Measurements from ENCODE around the gene ANO10. TPM values are rescaled to one million over a fixed set of nuclear protein-coding genes. Genes with fewer than 3 reads are reported as not detected.

Gene ANO10
- polyA plus RNA-seq, 2 donors, result 17.7 to 19.8 TPM

DNA sequence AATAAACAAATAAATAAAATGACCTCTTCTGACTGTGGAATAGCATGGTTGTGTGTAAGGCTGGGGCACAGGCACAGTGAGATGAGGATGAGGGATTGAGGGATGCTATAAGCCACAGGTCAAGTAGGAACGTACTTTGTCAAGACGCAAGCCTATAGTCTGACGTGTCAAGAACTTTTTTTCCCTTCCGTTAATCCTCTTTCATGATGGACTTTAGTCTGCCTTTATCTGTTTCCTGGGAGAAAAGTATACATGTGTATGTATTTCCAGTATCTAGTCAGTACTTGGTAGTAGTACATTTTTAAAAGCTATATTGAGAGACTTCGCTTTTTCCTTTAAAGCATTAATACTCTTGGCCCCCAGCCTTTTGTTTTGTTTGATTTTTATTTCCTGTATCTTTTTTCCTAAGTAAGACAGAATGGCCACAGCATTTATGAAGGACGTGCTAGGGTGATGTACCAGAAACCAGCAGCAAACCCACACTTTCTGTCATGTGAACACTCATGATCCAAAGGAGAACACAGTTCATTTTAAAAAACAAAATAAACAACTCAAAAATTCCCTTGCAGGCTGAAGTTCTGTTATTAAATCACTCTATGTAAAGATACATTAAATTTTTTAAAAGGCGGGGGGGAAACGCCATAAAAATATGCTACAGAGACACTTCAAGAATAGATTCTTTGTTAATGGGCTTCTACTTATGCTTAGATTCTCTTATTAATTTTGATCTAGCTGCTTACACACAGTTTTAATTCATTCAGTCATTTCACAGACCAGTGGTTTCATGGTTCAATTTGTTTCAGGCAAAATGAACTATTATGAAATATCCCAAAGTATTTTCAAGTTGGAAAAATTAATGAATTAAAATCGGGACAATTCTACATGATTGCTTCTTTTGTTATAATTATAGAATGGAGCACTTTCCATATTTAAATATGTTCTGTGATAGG is 220.8 kb downstream of the ANO10 start:
- H3K36me3 ChIP-seq (ENCODE audit: control insufficient read depth in 2 of 2, insufficient read depth in 2 of 2, low read length in 1 of 2), result no peaks in the 10 kb centered on the region
- 90 to 93% methylated on average over 9 of the region's 9 CpGs for WGBS, 2 donors
- H3K27ac ChIP-seq (ENCODE audit: low read depth in 2 of 2, low read length in 1 of 2), result no peak overlapping the region
- H3K27me3 ChIP-seq (ENCODE audit: control insufficient read depth in 1 of 2, insufficient read depth in 2 of 2, low read length in 2 of 2), result no peaks in the 10 kb centered on the region
- no peaks in the 10 kb centered on the region for H3K9me3 ChIP-seq (ENCODE audit: control insufficient read depth in 2 of 2, insufficient read depth in 1 of 2, low read depth in 1 of 2, low read length in 1 of 2)
- H3K4me1 ChIP-seq (ENCODE audit: control insufficient read depth in 2 of 2, insufficient read depth in 2 of 2, low read length in 1 of 2), result no peaks in the 10 kb centered on the region
- H3K4me3 ChIP-seq (ENCODE audit: low read depth in 1 of 2, low read length in 2 of 2), result no peak overlapping the region

- WGBS, 2 donors, result 59 to 68% methylated on average over 1 of the region's 1 CpG
- no peaks in the 10 kb centered on the region for H3K4me1 ChIP-seq (ENCODE audit: control insufficient read depth in 2 of 2, insufficient read depth in 2 of 2, low read length in 1 of 2)
- no peaks in the 10 kb centered on the region for H3K27me3 ChIP-seq (ENCODE audit: control insufficient read depth in 1 of 2, insufficient read depth in 2 of 2, low read length in 2 of 2)
- no peak overlapping the region for H3K27ac ChIP-seq (ENCODE audit: low read depth in 2 of 2, low read length in 1 of 2)
- no peak overlapping the region for H3K4me3 ChIP-seq (ENCODE audit: low read depth in 1 of 2, low read length in 2 of 2)
- H3K9me3 ChIP-seq (ENCODE audit: control insufficient read depth in 2 of 2, insufficient read depth in 1 of 2, low read depth in 1 of 2, low read length in 1 of 2), result no peaks in the 10 kb centered on the region
- no peaks in the 10 kb centered on the region for H3K36me3 ChIP-seq (ENCODE audit: control insufficient read depth in 2 of 2, insufficient read depth in 2 of 2, low read length in 1 of 2)
Measured at GRCh38 chr3:43400167-43400566, 221.6 kb downstream of the ANO10 start.

DNA sequence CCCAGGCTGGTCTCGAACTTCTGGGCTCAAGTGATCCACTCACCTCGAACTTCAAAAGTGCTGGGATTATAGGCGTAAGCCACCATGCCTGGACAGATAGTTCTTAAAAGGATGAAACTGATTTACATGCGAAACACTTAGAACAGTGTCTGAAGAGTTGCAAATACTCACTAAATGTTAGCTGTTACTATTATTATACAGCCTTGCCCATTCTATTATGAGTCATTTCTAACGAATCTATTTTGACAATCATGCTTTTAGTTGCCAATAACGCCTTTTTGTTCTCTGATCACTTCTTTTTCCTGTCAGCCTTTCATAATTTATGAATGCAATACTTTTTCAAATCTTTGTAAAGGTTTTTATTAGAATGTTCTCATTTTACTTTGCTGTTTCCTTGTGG is 222.8 kb downstream of the ANO10 start:
- Histone ChIP-seq H3K9me3 (ENCODE audit: control insufficient read depth in 2 of 2, insufficient read depth in 1 of 2, low read depth in 1 of 2, low read length in 1 of 2) (no peaks in the 10 kb centered on the region), H3K4me3 (ENCODE audit: low read depth in 1 of 2, low read length in 2 of 2) (no peak overlapping the region), H3K27ac (ENCODE audit: low read depth in 2 of 2, low read length in 1 of 2) (no peak overlapping the region), H3K4me1 (ENCODE audit: control insufficient read depth in 2 of 2, insufficient read depth in 2 of 2, low read length in 1 of 2) (no peaks in the 10 kb centered on the region), H3K27me3 (ENCODE audit: control insufficient read depth in 1 of 2, insufficient read depth in 2 of 2, low read length in 2 of 2) (no peaks in the 10 kb centered on the region), H3K36me3 (ENCODE audit: control insufficient read depth in 2 of 2, insufficient read depth in 2 of 2, low read length in 1 of 2) (no peaks in the 10 kb centered on the region)
- 71 to 86% methylated on average over 6 of the region's 6 CpGs for WGBS, 2 donors

DNA sequence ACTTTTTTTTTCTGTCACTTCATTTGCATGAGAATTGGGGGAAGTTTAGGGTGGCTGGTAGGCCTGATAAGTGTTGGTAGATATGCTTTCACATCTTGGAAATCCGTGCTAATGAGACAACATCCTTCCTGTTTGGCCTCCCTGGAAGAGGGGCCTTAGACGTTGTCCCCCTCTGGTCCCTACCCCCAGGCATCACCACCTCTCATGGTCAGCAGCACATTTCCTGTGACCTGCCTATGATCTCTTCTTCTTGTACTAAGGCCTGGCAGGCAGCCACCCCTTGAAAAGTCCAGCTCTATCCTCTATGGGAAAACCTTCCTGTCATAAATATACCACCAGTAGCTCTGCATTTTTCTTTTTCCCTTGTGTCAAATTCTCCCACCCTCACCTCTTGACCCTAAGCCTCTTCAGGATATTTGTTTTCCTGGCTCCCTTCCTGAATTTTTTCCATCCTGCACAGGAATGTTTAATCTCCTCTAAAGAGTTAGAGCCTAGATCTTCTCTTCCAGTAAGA is 227.7 kb downstream of the ANO10 start:
- peaks cover 0 to 3% of the 10 kb centered on the region in 2 donors for H3K4me1 ChIP-seq (ENCODE audit: control insufficient read depth in 2 of 2, insufficient read depth in 2 of 2, low read length in 1 of 2)
- H3K9me3 ChIP-seq (ENCODE audit: control insufficient read depth in 2 of 2, insufficient read depth in 1 of 2, low read depth in 1 of 2, low read length in 1 of 2), result no peaks in the 10 kb centered on the region
- no peak overlapping the region for H3K27ac ChIP-seq (ENCODE audit: low read depth in 2 of 2, low read length in 1 of 2)
- WGBS, 2 donors, result 46 to 56% methylated on average over 2 of the region's 2 CpGs
- no peaks in the 10 kb centered on the region for H3K36me3 ChIP-seq (ENCODE audit: control insufficient read depth in 2 of 2, insufficient read depth in 2 of 2, low read length in 1 of 2)
- H3K4me3 ChIP-seq (ENCODE audit: low read depth in 1 of 2, low read length in 2 of 2), result no peak overlapping the region
- no peaks in the 10 kb centered on the region for H3K27me3 ChIP-seq (ENCODE audit: control insufficient read depth in 1 of 2, insufficient read depth in 2 of 2, low read length in 2 of 2)

DNA sequence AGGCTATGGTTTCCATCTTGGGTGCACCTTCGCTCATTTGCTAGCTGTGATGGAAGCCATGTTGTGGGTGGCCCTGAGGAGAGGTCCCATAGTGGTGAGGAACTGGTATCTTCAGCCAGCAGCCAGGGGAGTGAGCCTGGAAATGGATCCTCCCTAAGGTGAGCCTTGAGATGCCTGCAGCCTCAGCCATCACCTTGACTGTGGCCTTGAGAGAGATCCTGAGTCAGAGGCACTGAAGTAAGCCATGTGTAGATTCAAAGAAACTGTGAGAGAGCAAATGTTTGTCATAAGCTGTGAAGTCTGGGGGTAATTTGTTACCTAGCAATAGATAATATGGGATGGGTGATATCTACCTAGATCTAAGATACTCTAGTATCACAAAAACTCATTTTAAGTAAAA is 230.2 kb downstream of the ANO10 start:
- Histone ChIP-seq H3K36me3 (ENCODE audit: control insufficient read depth in 2 of 2, insufficient read depth in 2 of 2, low read length in 1 of 2) (no peaks in the 10 kb centered on the region), H3K27me3 (ENCODE audit: control insufficient read depth in 1 of 2, insufficient read depth in 2 of 2, low read length in 2 of 2) (no peaks in the 10 kb centered on the region), H3K9me3 (ENCODE audit: control insufficient read depth in 2 of 2, insufficient read depth in 1 of 2, low read depth in 1 of 2, low read length in 1 of 2) (no peaks in the 10 kb centered on the region), H3K4me3 (ENCODE audit: low read depth in 1 of 2, low read length in 2 of 2) (no peak overlapping the region), H3K4me1 (ENCODE audit: control insufficient read depth in 2 of 2, insufficient read depth in 2 of 2, low read length in 1 of 2) (peaks cover 0 to 3% of the 10 kb centered on the region in 2 donors), H3K27ac (ENCODE audit: low read depth in 2 of 2, low read length in 1 of 2) (no peak overlapping the region)
- 75 to 98% methylated on average over 1 of the region's 1 CpG for WGBS, 2 donors

DNA sequence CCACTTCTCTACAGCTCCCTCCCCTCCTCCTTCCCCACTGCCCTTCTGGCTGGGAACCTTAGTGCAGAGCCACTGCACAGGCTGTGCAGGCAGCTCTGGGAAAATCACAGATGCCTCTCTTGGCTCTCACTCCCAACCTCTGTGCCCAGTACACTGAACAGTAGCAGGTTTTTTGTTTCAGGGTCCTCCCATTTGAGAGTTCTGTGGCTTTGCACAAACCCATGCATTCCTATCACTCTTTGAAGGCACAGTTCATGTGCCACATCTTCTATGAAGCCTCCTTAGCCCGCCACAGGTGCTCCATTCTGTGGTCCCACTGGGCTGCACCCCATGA is 231.6 kb downstream of the ANO10 start:
- Histone ChIP-seq H3K9me3 (ENCODE audit: control insufficient read depth in 2 of 2, insufficient read depth in 1 of 2, low read depth in 1 of 2, low read length in 1 of 2) (no peaks in the 10 kb centered on the region), H3K27ac (ENCODE audit: low read depth in 2 of 2, low read length in 1 of 2) (peak overlapping the region; percentile 80 to 84), H3K4me1 (ENCODE audit: control insufficient read depth in 2 of 2, insufficient read depth in 2 of 2, low read length in 1 of 2) (peaks cover 0 to 3% of the 10 kb centered on the region in 2 donors), H3K27me3 (ENCODE audit: control insufficient read depth in 1 of 2, insufficient read depth in 2 of 2, low read length in 2 of 2) (no peaks in the 10 kb centered on the region), H3K4me3 (ENCODE audit: low read depth in 1 of 2, low read length in 2 of 2) (no peak overlapping the region), H3K36me3 (ENCODE audit: control insufficient read depth in 2 of 2, insufficient read depth in 2 of 2, low read length in 1 of 2) (no peaks in the 10 kb centered on the region)
- WGBS, 2 donors, result 65 to 87% methylated on average over 1 of the region's 1 CpG

GRCh38 chr3:43389388-43390254 is 232.2 kb downstream of the ANO10 start:
- Histone ChIP-seq H3K27me3 (ENCODE audit: control insufficient read depth in 1 of 2, insufficient read depth in 2 of 2, low read length in 2 of 2) (no peaks in the 10 kb centered on the region), H3K27ac (ENCODE audit: low read depth in 2 of 2, low read length in 1 of 2) (peak overlapping the region; percentile 80 to 84), H3K4me1 (ENCODE audit: control insufficient read depth in 2 of 2, insufficient read depth in 2 of 2, low read length in 1 of 2) (peaks cover 0 to 3% of the 10 kb centered on the region in 2 donors), H3K36me3 (ENCODE audit: control insufficient read depth in 2 of 2, insufficient read depth in 2 of 2, low read length in 1 of 2) (no peaks in the 10 kb centered on the region), H3K4me3 (ENCODE audit: low read depth in 1 of 2, low read length in 2 of 2) (no peak overlapping the region), H3K9me3 (ENCODE audit: control insufficient read depth in 2 of 2, insufficient read depth in 1 of 2, low read depth in 1 of 2, low read length in 1 of 2) (no peaks in the 10 kb centered on the region)
- 59 to 63% methylated on average over 10 of the region's 10 CpGs for WGBS, 2 donors

DNA sequence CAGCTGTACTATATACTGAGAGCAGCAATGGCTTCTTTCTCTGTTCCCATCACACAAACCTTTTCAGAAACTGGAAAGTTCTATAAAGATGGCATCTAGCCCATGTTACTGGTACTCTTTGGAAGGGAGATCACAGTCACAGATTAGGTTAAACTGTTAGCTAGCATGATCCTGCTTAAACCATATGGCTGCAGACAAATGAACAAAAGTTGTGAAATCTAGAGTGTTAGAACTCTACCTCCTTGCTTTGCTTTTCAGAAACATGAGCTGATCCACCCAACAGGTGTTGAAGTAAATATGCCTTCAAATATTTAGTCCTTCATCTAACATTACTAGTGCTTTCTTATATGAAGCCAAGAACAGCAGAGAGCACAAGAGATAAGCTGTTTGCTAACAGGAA is 232.9 kb downstream of the ANO10 start:
- Histone ChIP-seq H3K36me3 (ENCODE audit: control insufficient read depth in 2 of 2, insufficient read depth in 2 of 2, low read length in 1 of 2) (no peaks in the 10 kb centered on the region), H3K27ac (ENCODE audit: low read depth in 2 of 2, low read length in 1 of 2) (no peak overlapping the region), H3K4me1 (ENCODE audit: control insufficient read depth in 2 of 2, insufficient read depth in 2 of 2, low read length in 1 of 2) (peaks cover 0 to 3% of the 10 kb centered on the region in 2 donors), H3K27me3 (ENCODE audit: control insufficient read depth in 1 of 2, insufficient read depth in 2 of 2, low read length in 2 of 2) (no peaks in the 10 kb centered on the region), H3K9me3 (ENCODE audit: control insufficient read depth in 2 of 2, insufficient read depth in 1 of 2, low read depth in 1 of 2, low read length in 1 of 2) (no peaks in the 10 kb centered on the region), H3K4me3 (ENCODE audit: low read depth in 1 of 2, low read length in 2 of 2) (no peak overlapping the region)

DNA sequence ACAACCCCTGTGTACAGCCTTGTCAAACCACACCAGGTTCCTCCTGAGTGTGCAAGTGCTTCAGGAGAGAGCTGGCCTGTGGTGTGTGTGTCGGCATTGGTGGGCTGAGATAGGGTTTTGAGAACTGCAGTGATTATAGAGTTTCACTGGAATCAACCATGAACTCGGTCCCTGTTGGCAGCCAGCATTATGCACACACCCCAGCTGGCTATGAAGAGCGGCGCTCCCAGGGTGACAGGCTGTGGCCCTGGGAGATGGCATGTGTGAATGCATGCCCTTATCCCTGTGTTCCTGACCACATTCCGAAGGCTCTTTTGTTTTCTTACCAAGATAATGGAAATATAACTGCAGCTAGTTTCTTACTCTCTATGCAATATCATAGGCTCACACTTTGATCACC is 233.6 kb downstream of the ANO10 start:
- 80 to 94% methylated on average over 5 of the region's 5 CpGs for WGBS, 2 donors
- H3K4me1 ChIP-seq (ENCODE audit: control insufficient read depth in 2 of 2, insufficient read depth in 2 of 2, low read length in 1 of 2), result peaks cover 0 to 3% of the 10 kb centered on the region in 2 donors
- no peak overlapping the region for H3K27ac ChIP-seq (ENCODE audit: low read depth in 2 of 2, low read length in 1 of 2)
- no peaks in the 10 kb centered on the region for H3K9me3 ChIP-seq (ENCODE audit: control insufficient read depth in 2 of 2, insufficient read depth in 1 of 2, low read depth in 1 of 2, low read length in 1 of 2)
- no peak overlapping the region for H3K4me3 ChIP-seq (ENCODE audit: low read depth in 1 of 2, low read length in 2 of 2)
- no peaks in the 10 kb centered on the region for H3K36me3 ChIP-seq (ENCODE audit: control insufficient read depth in 2 of 2, insufficient read depth in 2 of 2, low read length in 1 of 2)
- no peaks in the 10 kb centered on the region for H3K27me3 ChIP-seq (ENCODE audit: control insufficient read depth in 1 of 2, insufficient read depth in 2 of 2, low read length in 2 of 2)

Measured in esophagus (tissue), 2 donors.